A549 treated with Mapracorat at 1 μM for 4 hours (cell line): ENCODE measurements around the gene AKAP12. TPM values are rescaled to one million over a fixed set of nuclear protein-coding genes. Genes with fewer than 3 reads are reported as not detected.

Experiments
- total RNA-seq: library from RNA; stranded (reverse); fragments of 200-300 nt; extraction: Qiagen RNA extraction; gene quantifications from 5 replicates; pipeline ENCODE4 v1.2.3, GENCODE V29; 2022

AKAP12 gene, protein sequence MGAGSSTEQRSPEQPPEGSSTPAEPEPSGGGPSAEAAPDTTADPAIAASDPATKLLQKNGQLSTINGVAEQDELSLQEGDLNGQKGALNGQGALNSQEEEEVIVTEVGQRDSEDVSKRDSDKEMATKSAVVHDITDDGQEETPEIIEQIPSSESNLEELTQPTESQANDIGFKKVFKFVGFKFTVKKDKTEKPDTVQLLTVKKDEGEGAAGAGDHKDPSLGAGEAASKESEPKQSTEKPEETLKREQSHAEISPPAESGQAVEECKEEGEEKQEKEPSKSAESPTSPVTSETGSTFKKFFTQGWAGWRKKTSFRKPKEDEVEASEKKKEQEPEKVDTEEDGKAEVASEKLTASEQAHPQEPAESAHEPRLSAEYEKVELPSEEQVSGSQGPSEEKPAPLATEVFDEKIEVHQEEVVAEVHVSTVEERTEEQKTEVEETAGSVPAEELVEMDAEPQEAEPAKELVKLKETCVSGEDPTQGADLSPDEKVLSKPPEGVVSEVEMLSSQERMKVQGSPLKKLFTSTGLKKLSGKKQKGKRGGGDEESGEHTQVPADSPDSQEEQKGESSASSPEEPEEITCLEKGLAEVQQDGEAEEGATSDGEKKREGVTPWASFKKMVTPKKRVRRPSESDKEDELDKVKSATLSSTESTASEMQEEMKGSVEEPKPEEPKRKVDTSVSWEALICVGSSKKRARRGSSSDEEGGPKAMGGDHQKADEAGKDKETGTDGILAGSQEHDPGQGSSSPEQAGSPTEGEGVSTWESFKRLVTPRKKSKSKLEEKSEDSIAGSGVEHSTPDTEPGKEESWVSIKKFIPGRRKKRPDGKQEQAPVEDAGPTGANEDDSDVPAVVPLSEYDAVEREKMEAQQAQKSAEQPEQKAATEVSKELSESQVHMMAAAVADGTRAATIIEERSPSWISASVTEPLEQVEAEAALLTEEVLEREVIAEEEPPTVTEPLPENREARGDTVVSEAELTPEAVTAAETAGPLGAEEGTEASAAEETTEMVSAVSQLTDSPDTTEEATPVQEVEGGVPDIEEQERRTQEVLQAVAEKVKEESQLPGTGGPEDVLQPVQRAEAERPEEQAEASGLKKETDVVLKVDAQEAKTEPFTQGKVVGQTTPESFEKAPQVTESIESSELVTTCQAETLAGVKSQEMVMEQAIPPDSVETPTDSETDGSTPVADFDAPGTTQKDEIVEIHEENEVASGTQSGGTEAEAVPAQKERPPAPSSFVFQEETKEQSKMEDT (N-terminal part only)
- 126 to 197 TPM (median 168 TPM) in 5 replicates for total RNA-seq

GRCh38 chr6:151239603-151240035, at the start of gene AKAP12:
TSS of gene AKAP12 (plus strand) at chr6:151239967. CDS start at chr6:151240563, 596 bp downstream.

DNA sequence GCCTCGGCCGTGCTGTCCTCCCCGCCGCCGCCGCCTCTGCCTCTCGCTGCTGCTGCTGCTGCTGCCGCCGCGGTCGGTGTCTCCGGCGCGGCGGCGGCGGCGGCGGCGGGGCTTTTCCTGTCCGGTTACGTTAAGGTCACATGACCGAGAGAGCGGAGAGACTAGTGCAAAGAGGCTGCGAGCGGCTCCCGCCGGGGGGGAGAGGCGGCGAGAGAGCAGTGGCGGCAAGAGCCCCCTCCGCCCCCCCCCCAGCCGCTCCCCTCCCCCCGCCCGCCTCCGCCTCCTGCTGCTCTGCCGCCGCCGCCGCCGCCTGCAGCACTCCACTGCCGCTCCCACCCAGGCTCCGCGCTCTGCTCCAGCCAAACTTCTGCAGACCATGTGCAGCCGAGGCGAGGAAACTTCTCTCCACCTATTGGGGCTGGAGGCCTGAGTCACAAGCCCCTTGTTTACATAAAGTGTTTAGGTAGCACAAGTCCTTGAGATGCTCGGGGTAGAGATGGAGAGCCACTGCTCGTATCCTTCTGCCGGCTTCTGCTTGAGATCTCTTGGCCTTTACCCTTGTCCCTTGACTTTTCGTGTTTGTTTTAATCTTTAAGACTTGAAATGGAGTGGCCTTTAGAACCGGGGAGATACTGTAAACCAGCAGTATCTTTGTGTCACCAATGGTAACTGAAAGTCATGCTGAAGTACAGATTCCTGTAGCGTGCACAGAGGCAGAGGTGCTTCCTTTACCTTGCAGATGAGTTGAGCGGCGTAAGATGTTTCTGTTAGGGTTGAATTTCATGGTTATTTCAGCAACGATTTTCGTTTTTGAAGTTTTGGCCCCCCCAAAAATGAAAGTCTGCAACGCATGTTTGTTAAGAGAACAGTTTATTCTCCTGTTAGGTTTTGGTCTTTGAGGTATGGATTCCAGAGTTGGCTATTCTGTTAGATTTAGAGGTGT, 152.0 kb downstream of the AKAP12 start, which contains the start of gene ZBTB2:
Gene ZBTB2, minus strand, starts transcription at position 89 of the 943 bp plus-strand sequence. CDS start 17,922 bp downstream, outside the sequence.

Other genes starting within 250 kb of the AKAP12 start
- 13.6 to 16.5 TPM (median 15.3 TPM) in 5 replicates for gene ZBTB2, start 151.6 kb downstream of the AKAP12 start, total RNA-seq
- gene RMND1, start 212.2 kb downstream of the AKAP12 start, total RNA-seq, result 12.3 to 14.2 TPM (median 13.3 TPM) in 5 replicates